ENCODE data around the gene DHX40.

DNA sequence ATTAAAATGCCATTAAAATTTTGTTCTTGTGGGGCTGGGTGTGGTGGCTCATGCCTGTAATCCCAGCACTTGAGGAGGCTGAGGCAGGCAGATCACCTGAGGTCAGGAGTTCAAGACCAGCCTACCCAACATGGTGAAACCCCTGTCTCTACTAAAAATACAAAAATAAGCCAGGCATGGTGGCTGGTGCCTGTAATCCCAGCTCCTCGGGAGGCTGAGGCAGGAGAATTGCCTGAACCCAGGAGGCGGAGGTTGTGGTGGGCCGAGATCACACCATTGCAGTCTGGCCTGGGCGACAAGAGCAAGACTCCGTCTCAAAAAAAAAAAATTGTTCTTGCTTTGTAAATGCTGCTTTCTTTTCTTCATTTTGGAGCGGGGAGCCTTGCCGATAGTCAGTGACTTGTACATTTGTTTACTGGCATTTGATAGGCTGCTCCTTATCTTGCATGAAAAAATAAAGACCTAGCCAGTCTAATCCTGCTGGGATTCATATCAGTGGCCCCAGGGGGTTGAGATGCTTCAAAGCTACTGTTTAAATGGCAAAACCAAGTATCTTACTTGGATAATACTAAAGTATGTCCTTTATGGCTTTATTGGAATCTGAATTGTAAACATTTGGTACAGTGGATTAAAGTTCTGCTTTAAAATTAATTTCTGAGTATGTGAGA lies 51.0 kb downstream of the DHX40 start:
- TF ChIP-seq CTCF (IDR thresholded peaks at IDR 0.05) (no peak), POLR2A (IDR thresholded peaks at IDR 0.05) (no peak), POLR2AphosphoS5 (IDR thresholded peaks at IDR 0.05) (no peak), EP300 (IDR thresholded peaks at IDR 0.05) (no peak)
